ENCODE measurements around the gene CLEC7A. TPM values are rescaled to one million over a fixed set of nuclear protein-coding genes. Genes with fewer than 3 reads are reported as not detected.

The CLEC7A gene
- total RNA-seq, 4 donors from 2014 or later, result 1.7 to 9.4 (median 3.2) TPM

GRCh38 chr12:10159280-10159679 is 29.3 kb upstream of the CLEC7A start:
- peaks cover 0 to 18% (median 14%) of the 10 kb centered on the region in 4 donors for H3K4me1 ChIP-seq
- intact Hi-C loops (cut with DNase I), result loop anchor here (10.0 kb wide), 1 partner anchor 56 kb away; the partner anchor contains the start of gene GABARAPL1
- no peak for DNase-seq (ENCODE audit: extremely low spot score)
- 62% methylated on average over 3 of the region's 3 CpGs for WGBS
- no peaks in the 10 kb centered on the region for H3K9me3 ChIP-seq
- no peaks in the 10 kb centered on the region for H3K36me3 ChIP-seq
- no peak overlapping the region for H3K4me3 ChIP-seq
- TF ChIP-seq POLR2A (IDR thresholded peaks at IDR 0.05; ENCODE audit: low read depth) (no peak), CTCF (IDR thresholded peaks at IDR 0.05) (no peak), EP300 (IDR thresholded peaks at IDR 0.05) (no peak), POLR2AphosphoS5 (IDR thresholded peaks at IDR 0.05) (no peak)
- H3K27ac ChIP-seq (replicated peaks in 1 of 4), result no peak overlapping the region
- H3K27me3 ChIP-seq, result no peaks in the 10 kb centered on the region

- no peaks in the 10 kb centered on the region for H3K27me3 ChIP-seq
- peaks cover 3 to 24% (median 21%) of the 10 kb centered on the region in 4 donors for H3K4me1 ChIP-seq
- DNase-seq (ENCODE audit: extremely low spot score), result no peak
- intact Hi-C loops (cut with DNase I), result loop anchor here (10.0 kb wide), 1 partner anchor 56 kb away; the partner anchor contains the start of gene GABARAPL1
- H3K27ac ChIP-seq (replicated peaks in 1 of 4), result no peak overlapping the region
- no peak overlapping the region for H3K4me3 ChIP-seq
- H3K36me3 ChIP-seq, result no peaks in the 10 kb centered on the region
- no peaks in the 10 kb centered on the region for H3K9me3 ChIP-seq
- WGBS, result 75% methylated on average over 2 of the region's 2 CpGs
- TF ChIP-seq CTCF (IDR thresholded peaks at IDR 0.05) (peak in 1 of 3 experiments; percentile 3), EP300 (IDR thresholded peaks at IDR 0.05) (no peak), POLR2AphosphoS5 (IDR thresholded peaks at IDR 0.05) (no peak), POLR2A (IDR thresholded peaks at IDR 0.05; ENCODE audit: low read depth) (no peak)
These were observed 28.4 kb upstream of the CLEC7A start for GRCh38 chr12:10158406-10158805.

- intact Hi-C loops (cut with DNase I), result loop anchor here (10.0 kb wide), 1 partner anchor 59 kb away; the partner anchor contains the start of gene GABARAPL1
- Histone ChIP-seq H3K9me3 (no peaks in the 10 kb centered on the region), H3K4me3 (no peak overlapping the region), H3K27ac (replicated peaks in 1 of 4) (no peak overlapping the region), H3K4me1 (peaks cover 8 to 28% (median 25%) of the 10 kb centered on the region in 4 donors), H3K27me3 (no peaks in the 10 kb centered on the region), H3K36me3 (no peaks in the 10 kb centered on the region)
- TF ChIP-seq EP300 (IDR thresholded peaks at IDR 0.05) (no peak), CTCF (IDR thresholded peaks at IDR 0.05) (no peak), POLR2AphosphoS5 (IDR thresholded peaks at IDR 0.05) (no peak), POLR2A (IDR thresholded peaks at IDR 0.05; ENCODE audit: low read depth) (no peak)
- 78% methylated on average over 3 of the region's 3 CpGs for WGBS
- DNase-seq (ENCODE audit: extremely low spot score), result no peak
These were observed 26.0 kb upstream of the CLEC7A start for GRCh38 chr12:10155966-10156365.

GRCh38 chr12:10154145-10154496 is 24.1 kb upstream of the CLEC7A start:
- no peak for DNase-seq (ENCODE audit: extremely low spot score)
- Histone ChIP-seq H3K4me3 (peak overlapping the region; percentile 55 to 65 (median 59)), H3K36me3 (no peaks in the 10 kb centered on the region), H3K27me3 (no peaks in the 10 kb centered on the region), H3K27ac (replicated peaks in 1 of 4) (peak overlapping the region; percentile 75 to 85 (median 81)), H3K4me1 (peaks cover 8 to 14% (median 13%) of the 10 kb centered on the region in 4 donors), H3K9me3 (no peaks in the 10 kb centered on the region)
- WGBS, result 68% methylated on average over 6 of the region's 6 CpGs
- intact Hi-C loops (cut with DNase I), result loop anchor here (10.0 kb wide), 1 partner anchor 61 kb away; the partner anchor contains the start of gene GABARAPL1
- no peak for TF ChIP-seq EP300 (IDR thresholded peaks at IDR 0.05)
- no peak for TF ChIP-seq POLR2AphosphoS5 (IDR thresholded peaks at IDR 0.05)
- no peak for TF ChIP-seq POLR2A (IDR thresholded peaks at IDR 0.05; ENCODE audit: low read depth)
- TF ChIP-seq CTCF (IDR thresholded peaks at IDR 0.05), result no peak
